ENCODE data around the gene TMEM51. TPM values are rescaled to one million over a fixed set of nuclear protein-coding genes. Genes with fewer than 3 reads are reported as not detected.

The TMEM51 gene
- total and polyA plus RNA-seq, 2 of the 13 experiments (the other 11 are each of a cell fraction or from before 2014, with no cell fraction given) = 12.2 to 22.3 TPM

- TF ChIP-seq, protein P1, sequence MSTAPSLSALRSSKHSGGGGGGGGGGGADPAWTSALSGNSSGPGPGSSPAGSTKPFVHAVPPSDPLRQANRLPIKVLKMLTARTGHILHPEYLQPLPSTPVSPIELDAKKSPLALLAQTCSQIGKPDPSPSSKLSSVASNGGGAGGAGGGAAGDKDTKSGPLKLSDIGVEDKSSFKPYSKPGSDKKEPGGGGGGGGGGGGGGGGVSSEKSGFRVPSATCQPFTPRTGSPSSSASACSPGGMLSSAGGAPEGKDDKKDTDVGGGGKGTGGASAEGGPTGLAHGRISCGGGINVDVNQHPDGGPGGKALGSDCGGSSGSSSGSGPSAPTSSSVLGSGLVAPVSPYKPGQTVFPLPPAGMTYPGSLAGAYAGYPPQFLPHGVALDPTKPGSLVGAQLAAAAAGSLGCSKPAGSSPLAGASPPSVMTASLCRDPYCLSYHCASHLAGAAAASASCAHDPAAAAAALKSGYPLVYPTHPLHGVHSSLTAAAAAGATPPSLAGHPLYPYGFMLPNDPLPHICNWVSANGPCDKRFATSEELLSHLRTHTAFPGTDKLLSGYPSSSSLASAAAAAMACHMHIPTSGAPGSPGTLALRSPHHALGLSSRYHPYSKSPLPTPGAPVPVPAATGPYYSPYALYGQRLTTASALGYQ (CRISPR knock-in tag; IDR thresholded peaks at IDR 0.05) = no peak
- TF ChIP-seq EEA1 (CRISPR knock-in tag; IDR thresholded peaks at IDR 0.05; ENCODE audit: borderline replicate concordance) (no peak), PLSCR1 (CRISPR knock-in tag; IDR thresholded peaks at IDR 0.05; ENCODE audit: borderline replicate concordance) (no peak), HDAC6 (IDR thresholded peaks at IDR 0.05; ENCODE audit: low read depth, low read length) (no peak), AKNA (CRISPR knock-in tag; IDR thresholded peaks at IDR 0.05; ENCODE audit: borderline replicate concordance) (no peak), SOX6 (IDR thresholded peaks at IDR 0.05) (no peak), SOX6 (CRISPR knock-in tag; IDR thresholded peaks at IDR 0.05) (peak; percentile 81), SNRNP70 (IDR thresholded peaks at IDR 0.05; ENCODE audit: low read depth, low read length) (no peak), EED (CRISPR knock-in tag; IDR thresholded peaks at IDR 0.05) (no peak), XBP1 (CRISPR knock-in tag; IDR thresholded peaks at IDR 0.05) (no peak), TEAD2 (CRISPR knock-in tag; IDR thresholded peaks at IDR 0.05) (no peak), DPF2 (CRISPR knock-in tag; IDR thresholded peaks at IDR 0.05; ENCODE audit: borderline replicate concordance, low read depth) (no peak; the same call in 1 of the 2 replicates), TARDBP (CRISPR knock-in tag; IDR thresholded peaks at IDR 0.05) (peak; percentile 78; the same call in 1 of the 2 replicates), ZSCAN30 (CRISPR knock-in tag; IDR thresholded peaks at IDR 0.05) (no peak)
- TF ChIP-seq, protein P2, sequence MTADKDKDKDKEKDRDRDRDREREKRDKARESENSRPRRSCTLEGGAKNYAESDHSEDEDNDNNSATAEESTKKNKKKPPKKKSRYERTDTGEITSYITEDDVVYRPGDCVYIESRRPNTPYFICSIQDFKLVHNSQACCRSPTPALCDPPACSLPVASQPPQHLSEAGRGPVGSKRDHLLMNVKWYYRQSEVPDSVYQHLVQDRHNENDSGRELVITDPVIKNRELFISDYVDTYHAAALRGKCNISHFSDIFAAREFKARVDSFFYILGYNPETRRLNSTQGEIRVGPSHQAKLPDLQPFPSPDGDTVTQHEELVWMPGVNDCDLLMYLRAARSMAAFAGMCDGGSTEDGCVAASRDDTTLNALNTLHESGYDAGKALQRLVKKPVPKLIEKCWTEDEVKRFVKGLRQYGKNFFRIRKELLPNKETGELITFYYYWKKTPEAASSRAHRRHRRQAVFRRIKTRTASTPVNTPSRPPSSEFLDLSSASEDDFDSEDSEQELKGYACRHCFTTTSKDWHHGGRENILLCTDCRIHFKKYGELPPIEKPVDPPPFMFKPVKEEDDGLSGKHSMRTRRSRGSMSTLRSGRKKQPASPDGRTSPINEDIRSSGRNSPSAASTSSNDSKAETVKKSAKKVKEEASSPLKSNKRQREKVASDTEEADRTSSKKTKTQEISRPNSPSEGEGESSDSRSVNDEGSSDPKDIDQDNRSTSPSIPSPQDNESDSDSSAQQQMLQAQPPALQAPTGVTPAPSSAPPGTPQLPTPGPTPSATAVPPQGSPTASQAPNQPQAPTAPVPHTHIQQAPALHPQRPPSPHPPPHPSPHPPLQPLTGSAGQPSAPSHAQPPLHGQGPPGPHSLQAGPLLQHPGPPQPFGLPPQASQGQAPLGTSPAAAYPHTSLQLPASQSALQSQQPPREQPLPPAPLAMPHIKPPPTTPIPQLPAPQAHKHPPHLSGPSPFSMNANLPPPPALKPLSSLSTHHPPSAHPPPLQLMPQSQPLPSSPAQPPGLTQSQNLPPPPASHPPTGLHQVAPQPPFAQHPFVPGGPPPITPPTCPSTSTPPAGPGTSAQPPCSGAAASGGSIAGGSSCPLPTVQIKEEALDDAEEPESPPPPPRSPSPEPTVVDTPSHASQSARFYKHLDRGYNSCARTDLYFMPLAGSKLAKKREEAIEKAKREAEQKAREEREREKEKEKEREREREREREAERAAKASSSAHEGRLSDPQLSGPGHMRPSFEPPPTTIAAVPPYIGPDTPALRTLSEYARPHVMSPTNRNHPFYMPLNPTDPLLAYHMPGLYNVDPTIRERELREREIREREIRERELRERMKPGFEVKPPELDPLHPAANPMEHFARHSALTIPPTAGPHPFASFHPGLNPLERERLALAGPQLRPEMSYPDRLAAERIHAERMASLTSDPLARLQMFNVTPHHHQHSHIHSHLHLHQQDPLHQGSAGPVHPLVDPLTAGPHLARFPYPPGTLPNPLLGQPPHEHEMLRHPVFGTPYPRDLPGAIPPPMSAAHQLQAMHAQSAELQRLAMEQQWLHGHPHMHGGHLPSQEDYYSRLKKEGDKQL (CRISPR knock-in tag; IDR thresholded peaks at IDR 0.05; ENCODE audit: low read depth) = no peak
These were observed 53.0 kb downstream of the TMEM51 start (continued) for GRCh38 chr1:15206418-15207030.
